ENCODE results near the gene JKAMP. TPM values are rescaled to one million over a fixed set of nuclear protein-coding genes. Genes with fewer than 3 reads are reported as not detected.
"Not testable (repeated sequence)": the region's sequence is repeated elsewhere in the genome, so short reads cannot be mapped to it uniquely, and the experiment has no call there.

JKAMP gene, protein sequence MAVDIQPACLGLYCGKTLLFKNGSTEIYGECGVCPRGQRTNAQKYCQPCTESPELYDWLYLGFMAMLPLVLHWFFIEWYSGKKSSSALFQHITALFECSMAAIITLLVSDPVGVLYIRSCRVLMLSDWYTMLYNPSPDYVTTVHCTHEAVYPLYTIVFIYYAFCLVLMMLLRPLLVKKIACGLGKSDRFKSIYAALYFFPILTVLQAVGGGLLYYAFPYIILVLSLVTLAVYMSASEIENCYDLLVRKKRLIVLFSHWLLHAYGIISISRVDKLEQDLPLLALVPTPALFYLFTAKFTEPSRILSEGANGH
- polyA plus RNA-seq (2013, experiment 1 of 2; ENCODE audit: insufficient read length) = 47.6 TPM
- 53.3 TPM for polyA plus RNA-seq (2013, experiment 2 of 2; ENCODE audit: insufficient read length)

DNA sequence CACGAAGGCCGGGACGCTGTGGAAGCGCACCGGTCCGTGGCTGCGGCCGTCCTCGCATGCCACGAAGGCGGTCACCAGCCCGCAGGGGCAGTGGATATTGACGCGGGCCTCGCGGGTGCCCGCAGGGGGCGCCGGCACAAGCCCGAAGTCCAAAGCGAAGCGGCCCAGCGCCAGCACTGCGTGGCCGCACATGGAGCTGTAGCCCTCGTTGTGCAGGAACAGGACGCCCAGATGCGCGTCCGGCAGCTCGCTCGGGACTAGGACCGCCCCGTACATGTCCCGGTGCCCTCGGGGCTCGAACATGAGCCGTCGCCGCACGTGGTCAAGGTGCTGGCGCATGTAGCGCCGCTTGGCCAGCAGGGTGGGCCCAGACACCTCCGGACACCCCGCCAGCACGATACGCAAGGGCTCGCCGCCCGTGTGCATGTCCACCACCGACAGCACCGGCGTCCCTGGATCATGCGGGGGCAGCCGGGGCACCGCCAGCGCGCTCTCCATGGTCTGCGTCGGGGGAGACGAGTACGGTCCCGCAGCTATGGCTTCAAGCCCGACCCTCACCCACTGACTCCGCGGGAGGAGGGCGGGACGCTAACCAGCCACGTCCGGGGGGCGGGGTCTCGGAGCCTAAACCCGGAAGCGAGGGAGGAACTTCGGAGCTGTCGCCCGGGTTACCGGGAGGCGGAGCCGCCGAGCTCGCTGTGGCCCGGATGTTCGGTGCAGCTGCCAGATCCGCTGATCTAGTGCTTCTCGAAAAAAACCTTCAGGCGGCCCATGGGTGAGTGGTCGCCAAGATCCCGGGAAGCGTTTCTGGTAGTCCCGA is at the start of gene JKAMP, which contains the start of gene L3HYPDH:
Gene JKAMP (plus strand): TSS at position 699 of the 820 bp plus-strand sequence. CDS start 73 bp downstream, at position 772.
Gene L3HYPDH (minus strand): TSS at position 590 of the 820 bp plus-strand sequence. CDS start 92 bp downstream, at position 498.
- DNase-seq = peak; percentile 97

DNA sequence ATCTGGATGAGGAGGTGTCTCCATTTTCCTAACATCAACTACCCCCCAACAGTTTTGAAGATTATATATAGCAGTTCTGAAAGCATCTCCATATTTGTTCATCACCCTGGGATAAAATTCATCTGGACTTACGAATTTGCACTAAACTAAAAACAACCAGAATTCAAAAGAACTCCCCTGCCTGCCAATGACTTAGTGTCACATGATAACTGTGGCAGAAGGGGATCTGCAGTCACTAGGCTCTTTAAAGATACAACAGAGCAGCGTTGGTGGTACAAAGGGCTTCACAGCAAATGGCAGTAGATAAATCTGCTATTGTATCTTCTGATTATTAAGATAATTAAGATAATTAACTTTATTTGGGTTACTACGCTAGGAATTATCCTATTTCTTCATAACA is 49.2 kb upstream of the JKAMP start:
- no peak for DNase-seq

DNA sequence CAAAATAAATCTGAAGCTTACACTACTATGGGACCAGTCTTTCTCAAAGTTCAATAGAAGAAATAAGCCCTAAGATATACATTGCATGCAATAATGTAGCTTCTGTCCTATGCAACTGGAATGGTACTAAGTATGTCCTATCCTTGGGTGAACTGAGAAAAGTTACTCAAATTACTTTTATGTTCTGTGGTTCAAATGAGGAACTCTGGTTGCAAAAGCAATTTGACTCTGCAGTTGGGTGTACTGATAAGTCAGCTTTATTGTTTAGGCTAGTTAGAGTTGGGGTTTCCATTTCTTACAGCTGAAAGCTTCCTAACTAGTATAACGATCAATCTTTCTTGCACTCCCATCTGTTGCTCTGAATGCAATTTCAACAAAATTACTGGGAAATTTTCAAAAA is 48.3 kb upstream of the JKAMP start:
- no peak for DNase-seq

DNA sequence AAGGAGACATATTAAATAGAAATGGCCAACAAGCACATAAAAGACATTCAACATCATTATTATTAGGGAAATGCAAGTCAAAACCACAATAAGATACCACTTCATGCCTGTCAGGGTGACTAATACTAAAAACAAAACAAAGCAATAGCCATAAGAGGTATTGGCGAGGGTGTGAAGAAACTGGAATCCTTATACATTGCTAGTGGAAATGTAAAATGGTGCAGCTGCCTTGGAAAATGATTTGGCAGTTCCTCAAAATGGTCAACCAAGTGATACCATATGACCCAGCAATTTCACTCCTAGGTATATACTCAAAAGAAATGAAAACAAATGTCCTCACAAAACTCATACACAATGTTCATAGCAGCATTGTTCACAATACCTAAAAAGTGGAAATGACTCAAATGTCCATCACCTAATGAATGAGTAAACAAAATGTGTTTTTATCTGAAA is 46.1 kb upstream of the JKAMP start:
- DNase-seq = peak; percentile 92

DNA sequence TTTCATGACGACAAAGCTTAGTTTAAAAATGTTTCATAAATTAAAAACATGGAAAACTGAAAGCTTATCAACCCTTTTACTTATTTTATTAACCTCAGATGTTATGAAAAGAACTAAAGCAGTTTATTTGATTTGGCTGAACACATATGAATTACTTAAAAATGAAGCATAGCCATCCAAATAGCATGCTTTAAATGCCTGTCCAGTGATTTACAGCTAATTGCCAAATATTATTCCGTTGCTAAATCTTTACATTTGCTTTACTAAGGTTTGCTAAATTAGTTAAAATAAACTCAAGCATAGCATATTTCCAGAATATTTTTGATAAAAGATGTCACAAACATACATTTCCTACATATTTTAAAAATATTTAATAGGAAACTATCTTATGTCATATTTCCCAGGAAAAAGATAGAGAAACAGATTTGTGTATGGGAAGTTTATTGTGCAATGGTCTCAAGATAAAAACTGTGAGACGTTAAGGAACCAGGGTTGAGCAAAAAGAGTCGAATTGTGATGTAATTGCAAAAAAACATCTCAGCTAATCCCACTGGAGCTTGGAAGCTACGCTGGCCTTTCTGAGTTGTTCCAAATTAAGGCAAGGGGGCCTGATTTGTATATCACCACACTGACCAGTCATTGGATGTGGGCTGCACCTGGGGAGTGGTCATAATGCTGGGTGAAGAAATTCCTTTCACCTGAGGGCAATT is 44.9 kb upstream of the JKAMP start:
- DNase-seq = peak; percentile 79

DNA sequence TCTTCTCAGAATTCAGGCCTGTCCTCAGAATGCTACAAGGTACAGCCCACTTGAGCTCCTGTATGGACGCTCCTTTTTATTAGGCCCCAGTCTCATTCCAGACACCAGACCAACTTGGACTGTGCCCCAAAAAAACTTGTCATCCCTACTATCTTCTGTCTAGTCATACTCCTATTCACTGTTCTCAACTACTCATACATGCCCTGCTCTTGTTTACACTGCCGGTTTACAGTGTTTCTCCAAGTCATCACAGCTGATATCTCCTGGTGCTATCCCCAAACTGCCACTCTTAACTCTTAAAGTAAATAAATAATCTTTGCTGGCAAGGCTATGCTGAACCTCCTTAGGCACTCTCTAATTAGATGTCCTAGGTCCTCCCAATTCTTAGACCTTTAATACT is 35.6 kb upstream of the JKAMP start:
- DNase-seq = not testable (repeated sequence)

DNA sequence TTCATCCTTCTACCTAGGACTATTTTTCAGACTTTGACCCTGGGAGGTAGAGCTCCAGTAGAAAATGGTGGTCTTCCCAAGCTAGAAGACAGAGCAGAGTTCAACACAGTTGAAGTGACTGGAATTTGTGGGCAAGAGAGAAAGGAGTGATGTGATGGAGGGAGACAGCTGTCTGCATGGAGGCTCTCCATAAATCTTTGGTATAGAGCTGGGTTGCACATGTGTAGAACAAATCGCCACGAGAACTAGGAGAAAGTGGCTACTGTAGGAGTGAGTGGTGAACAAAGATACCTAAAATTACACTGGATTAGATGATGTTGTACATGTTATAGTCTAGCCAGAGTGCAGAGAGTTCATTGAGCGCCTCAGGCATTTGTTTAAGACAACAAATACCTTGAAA is 33.6 kb upstream of the JKAMP start:
- DNase-seq = no peak

DNA sequence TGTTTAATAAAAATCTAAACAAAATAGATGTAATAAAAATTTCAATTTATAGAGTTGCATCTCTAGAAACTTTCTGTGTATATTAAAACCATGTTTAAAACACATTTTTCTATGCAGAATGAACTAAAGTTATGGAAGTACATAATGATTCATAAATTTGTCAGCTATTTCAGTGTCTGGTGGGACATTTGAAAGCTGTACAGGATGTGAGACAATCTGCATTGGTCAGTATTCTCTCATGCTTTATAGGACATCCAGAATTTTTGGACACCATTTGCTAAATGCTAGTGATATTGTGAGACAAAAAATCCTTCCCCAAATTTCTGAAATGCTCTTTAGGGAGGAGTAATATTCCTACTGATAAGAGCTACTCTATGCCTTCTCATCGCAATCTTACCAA is 32.5 kb upstream of the JKAMP start:
- DNase-seq = no peak

DNA sequence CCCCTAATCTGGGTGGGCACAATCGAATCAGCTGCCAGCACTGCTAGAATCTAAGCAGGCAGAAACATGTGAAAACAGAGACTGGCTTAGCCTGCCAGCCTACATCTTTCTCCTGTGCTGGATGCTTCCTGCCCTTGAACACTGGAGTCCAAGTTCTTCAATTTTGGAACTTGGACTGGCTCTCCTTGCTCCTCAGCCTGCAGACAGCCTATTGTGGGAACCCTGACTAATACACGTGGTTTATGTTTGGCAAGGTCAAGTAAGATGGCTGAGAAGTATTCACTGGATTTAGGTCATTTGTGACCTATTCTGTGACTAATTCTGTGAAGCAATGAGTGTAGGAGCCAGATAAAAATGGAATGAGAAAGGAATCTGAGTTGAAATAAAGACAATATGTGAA is 30.2 kb upstream of the JKAMP start:
- peak; percentile 92 for DNase-seq

DNA sequence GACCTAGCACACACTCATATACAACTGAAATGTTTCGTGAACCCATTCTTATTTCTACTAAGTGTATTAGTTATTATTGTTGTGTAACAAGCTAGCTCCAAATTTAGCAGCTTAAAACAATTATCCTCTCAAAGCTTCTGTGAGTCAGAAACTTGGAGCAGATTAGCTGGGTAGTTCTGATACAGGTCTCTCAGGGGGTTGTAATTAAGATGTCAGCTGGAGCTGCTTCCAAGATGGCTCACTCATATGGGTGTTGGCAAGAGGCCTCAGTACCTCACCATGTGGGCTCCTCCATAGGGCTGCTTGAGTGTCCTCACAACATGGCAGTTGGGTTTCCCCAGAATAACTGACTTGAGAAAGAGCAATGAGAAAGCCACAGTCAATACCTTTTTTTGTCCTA is 28.9 kb upstream of the JKAMP start:
- DNase-seq = peak; percentile 65

DNA sequence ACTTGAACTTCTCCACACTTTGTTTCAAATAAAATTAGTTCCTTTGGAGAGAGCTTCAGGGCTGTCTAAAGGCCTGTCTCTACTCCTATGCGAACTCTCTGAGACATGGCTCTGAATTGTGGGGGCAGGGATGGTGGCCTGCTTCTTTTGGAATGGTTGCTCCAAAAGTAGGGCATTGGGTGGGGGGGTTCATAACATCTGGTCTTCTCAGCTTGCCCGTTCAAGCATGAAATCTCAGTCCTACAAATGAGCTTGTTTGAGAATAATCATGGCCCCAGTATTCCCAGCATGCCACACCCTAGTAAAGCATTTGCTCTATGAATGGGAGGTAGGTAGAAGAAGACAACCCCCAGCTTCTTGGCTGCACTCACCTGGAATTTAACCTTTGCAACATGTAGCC is 25.8 kb upstream of the JKAMP start:
- no peak for DNase-seq

DNA sequence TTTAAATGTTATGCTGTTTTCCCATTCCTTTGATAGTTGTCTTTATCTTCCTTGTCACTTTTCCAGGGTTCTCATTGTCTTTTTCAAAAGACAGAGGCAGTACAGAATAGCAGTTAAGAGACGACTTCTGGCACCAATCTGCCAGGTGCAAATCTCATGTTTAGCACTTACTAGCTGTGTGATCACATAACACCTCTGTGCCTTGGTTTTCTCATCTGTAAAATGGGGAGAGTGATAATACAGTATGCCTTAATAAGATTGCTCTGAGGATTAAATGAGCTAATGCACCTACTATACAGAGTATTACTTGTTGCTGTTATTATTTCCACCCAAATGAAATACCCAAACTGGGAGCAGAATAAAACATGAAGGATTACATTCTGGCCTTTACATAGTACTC is 23.9 kb upstream of the JKAMP start:
- no peak for DNase-seq

DNA sequence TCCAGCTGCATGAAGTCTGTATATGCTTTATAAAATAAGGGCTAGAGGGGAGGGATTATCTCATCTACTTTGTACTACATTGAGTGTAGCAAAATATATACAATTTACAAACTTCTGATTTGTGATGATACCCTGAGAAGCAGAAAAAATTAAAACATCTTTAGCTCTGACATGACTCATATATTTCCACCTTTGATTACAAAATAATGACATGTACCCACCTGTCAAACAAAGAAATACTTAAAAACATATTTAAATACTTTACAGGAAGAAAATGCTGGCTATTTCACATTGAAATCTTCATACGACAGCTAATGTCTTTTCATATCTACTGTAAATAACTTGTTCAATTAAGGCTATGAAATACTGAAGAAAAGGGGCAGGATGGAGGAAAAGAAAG is 22.4 kb upstream of the JKAMP start:
- DNase-seq = no peak

DNA sequence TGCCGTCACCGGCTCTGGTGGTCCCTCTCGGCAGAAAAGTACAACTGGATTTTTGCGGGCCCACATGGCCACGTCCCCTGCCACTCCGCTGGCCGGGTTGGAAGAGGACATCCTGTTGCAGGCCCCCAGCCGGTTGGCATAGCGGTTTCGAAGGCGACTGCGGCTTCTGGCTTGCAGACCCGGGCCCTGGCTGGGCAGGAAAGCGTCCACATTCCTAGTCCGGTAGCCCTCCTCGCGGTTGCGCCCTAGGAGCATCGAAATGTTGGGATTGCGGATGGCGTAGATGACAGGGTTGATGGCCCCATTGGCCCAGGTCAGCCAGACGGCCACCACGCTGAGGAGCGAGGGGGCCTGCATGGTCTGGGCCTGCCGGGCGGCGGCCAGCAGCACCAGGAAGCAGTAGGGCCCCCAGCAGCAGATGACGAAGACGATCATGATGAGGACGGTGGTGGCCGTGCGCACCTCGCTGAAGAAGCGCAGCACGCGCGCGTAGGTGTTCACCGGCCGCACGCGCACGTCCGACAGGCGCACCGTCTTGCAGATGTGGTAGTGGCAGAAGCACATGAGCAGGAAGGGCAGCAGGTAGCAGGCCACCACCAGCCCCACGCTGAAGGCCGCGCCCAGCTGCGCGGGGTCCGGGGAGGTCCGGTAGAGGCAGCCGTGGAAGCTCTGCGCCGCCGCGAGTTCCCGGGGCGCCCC is 20.4 kb upstream of the JKAMP start:
- DNase-seq = no peak

DNA sequence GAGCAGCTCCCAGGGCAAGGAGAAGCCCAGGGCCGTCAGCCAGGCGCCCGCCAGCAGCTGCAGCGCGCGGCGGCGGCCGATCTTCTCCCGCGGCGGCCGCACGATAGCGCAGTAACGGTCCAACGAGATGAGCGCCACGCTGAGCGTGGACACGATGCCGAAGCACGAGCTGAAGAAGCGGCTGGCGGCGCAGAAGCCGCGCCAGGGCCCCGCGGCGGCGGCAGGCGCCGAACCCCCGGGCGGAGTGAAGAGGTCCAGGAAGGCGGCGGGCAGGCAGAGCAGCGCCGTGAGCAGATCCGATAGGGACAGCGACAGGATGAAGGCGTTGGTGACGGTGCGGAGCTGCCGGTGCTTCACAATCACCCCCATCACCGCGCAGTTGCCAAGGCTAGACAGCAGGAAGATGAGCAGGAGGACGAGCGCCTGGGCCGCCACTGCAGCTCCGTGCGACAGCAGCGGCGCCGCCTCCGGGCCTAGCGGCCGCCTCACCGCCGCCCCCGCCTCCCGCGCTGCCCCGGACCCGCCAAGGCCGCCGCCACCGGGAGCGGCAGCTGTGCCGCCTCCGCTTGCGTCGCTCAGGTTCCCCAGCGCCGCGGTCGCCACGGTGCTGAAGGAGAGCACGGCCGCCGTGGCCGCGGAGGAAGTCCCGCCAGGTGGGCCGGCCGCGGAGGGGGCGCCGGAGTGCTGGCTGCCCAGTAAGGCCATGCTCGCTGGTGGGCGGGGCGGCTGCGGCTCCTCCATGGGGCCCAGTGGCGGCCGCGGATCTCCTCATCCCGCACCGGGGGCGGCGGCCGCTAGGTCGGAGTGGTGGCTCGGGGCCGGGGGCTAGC is 19.6 kb upstream of the JKAMP start:
- peak; percentile 44 for DNase-seq

DNA sequence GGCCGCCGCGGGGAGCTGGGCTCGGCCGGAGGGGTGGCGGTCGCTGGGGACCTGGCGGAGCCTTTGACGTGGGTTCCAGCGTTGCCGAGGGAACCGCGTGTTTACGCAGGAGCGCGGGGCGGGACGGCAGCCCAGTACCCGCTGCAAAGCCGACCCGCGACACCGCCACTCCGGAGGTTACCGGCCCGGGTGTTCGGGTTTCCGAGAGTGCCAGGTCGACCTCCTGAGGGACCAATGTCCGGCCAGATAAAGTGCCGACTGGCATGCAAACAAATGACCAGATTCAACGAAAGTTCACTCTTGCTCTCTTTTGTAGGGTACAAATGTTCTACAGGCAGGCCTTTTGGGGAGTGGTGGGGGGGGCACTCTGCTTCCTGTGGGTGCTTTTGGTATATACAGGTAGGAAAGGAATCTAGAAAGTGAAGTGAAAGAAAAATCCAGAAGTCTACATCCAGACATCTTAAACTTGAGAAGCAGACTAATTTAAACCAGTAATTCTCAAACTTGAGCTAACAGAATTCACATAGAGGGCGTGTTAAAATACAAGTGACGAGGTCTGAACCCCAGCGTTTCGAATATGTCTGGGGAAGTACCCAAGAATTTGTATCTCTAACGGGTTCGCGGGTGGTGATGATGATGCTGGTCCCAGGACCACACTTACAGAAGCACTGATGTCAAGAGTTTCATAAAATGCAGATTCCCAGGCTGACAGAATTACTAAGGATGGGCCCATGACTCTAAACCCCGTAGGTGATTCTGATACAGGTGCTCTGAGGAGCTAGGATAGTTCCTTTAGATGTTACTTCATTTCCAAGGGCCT is 18.8 kb upstream of the JKAMP start, which contains the start of gene GPR135:
Gene GPR135 (minus strand): TSS at position 65 of the 820 bp plus-strand sequence. CDS start 154 bp downstream, outside the sequence.
- no peak for DNase-seq

DNA sequence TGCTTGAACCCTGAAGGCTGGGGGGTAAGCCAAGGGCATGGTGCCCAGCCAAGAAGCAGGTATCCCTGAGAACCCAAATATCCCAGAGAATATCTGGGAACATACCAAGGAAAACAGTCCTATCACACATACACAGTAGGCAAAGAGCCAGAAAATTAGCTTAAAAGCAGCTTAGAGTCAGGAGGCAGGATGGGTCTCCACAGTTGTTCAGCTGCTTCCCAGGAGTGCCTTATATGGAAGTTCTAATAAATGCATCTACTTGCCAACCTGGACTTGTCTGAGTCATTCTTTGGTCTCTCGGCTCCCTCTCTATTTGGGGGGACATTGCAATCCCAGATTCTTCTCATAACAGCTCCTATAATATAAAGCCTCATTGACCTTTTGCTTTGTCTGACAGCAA is 10.1 kb upstream of the JKAMP start:
- DNase-seq = peak; percentile 75

DNA sequence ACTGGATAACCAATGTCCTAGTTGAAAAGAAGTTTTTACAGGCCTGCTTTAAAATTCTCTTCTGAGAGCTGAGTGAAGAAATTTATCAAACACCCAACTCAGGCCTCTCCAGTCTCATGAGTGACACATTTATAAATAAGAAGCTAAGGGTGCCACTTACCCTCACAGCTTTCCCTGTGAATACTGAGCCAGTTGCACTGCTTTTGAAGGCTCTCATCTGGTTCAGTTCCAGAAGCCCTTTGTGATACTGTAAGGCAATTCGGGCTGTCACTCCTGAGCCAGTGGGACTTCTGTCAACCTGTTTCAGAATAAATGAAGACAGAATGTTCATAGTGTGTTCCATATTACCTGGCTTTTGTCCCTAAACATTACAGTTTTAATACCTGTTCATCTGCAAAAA is 8.6 kb upstream of the JKAMP start:
- DNase-seq = no peak

DNA sequence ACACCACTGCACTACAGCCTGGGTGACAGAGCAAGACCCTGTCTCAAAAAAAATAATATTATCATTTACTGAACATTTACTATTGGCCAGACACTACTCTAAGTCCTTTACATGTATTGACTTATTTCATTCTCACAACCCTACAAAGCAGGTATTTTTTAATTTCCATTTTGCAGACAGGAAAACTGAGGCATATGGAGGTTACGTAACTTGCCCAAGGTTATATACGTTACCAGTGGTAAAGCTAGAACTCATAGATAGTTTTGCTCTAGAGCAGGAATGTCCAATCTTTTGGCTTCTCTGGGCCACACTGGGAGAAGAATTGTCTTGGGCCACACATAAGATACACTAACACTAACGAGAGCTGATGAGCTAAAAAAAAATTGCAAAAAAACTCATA is 5.8 kb upstream of the JKAMP start:
- no peak for DNase-seq

DNA sequence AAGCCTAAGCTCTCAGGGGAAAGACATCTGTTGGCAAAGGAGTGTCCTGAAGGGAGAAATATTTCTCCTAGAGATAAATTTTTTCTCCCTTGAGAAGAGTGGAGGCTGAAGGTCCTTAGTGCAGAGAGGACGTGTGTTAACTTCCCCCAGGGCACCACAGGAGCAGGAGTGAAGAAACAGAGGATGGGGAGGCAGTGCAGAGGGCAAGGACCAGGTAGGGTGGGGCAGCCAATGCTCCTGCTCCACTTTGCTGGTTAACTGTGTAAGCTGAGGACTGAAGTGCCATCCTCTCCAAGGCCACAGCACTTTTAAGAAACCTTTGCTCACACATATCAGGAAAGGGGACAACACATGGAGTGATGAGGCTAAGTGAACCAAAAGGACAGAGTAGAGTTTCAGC is 4.2 kb upstream of the JKAMP start:
- DNase-seq = no peak

All from fibroblast of skin of scalp (primary cell).